IPS-15b (cell line): ENCODE measurements around the gene KCNAB2.
"Not testable (repeated sequence)": the region's sequence is repeated elsewhere in the genome, so short reads cannot be mapped to it uniquely, and the experiment has no call there.

ENCODE experiments used
- H3K27me3 ChIP-seq: one replicate; pipeline ENCODE4 v1.6.1; 2013; ENCODE audit warnings: low read length; ENCODE audit not compliant: control insufficient read depth, insufficient read depth
- H3K36me3 ChIP-seq: one replicate; pipeline ENCODE4 v1.6.1; 2013; ENCODE audit warnings: low read length; ENCODE audit not compliant: control insufficient read depth, insufficient read depth
- H3K4me1 ChIP-seq: one replicate; pipeline ENCODE4 v1.6.1; 2013; ENCODE audit warnings: mild to moderate bottlenecking, low read length; ENCODE audit not compliant: control insufficient read depth, insufficient read depth
- H3K4me3 ChIP-seq: one replicate; pipeline ENCODE4 v1.5.1; 2013; ENCODE audit warnings: low read depth, low read length
- H3K9ac ChIP-seq: one replicate; pipeline ENCODE4 v1.6.1; 2013; ENCODE audit warnings: low read depth, mild to moderate bottlenecking, low read length
- H3K9me3 ChIP-seq: one replicate; pipeline ENCODE4 v1.6.1; 2013; ENCODE audit warnings: mild to moderate bottlenecking, low read length; ENCODE audit not compliant: control insufficient read depth, insufficient read depth

KCNAB2 gene

GRCh38 chr1:6051423-6051822, 5.7 kb downstream of the KCNAB2 start:
- Histone ChIP-seq H3K4me3 (no peak overlapping the region), H3K9ac (no peak overlapping the region), H3K27me3 (no peaks in the 10 kb centered on the region), H3K9me3 (no peaks in the 10 kb centered on the region), H3K4me1 (peaks cover 2% of the 10 kb centered on the region), H3K36me3 (no peaks in the 10 kb centered on the region)

GRCh38 chr1:6052543-6053205, 7.0 kb downstream of the KCNAB2 start:
- H3K9ac ChIP-seq, result no peak overlapping the region
- H3K9me3 ChIP-seq, result no peaks in the 10 kb centered on the region
- H3K36me3 ChIP-seq, result no peaks in the 10 kb centered on the region
- peaks cover 2% of the 10 kb centered on the region for H3K4me1 ChIP-seq
- H3K4me3 ChIP-seq, result peak overlapping the region; percentile 14
- H3K27me3 ChIP-seq, result no peaks in the 10 kb centered on the region

GRCh38 chr1:6053206-6053546, 7.5 kb downstream of the KCNAB2 start:
- Histone ChIP-seq H3K36me3 (no peaks in the 10 kb centered on the region), H3K9ac (no peak overlapping the region), H3K27me3 (no peaks in the 10 kb centered on the region), H3K4me3 (no peak overlapping the region), H3K4me1 (peaks cover 2% of the 10 kb centered on the region), H3K9me3 (no peaks in the 10 kb centered on the region)

- Histone ChIP-seq H3K27me3 (no peaks in the 10 kb centered on the region), H3K4me1 (peaks cover 2% of the 10 kb centered on the region), H3K4me3 (no peak overlapping the region), H3K36me3 (no peaks in the 10 kb centered on the region), H3K9ac (no peak overlapping the region), H3K9me3 (no peaks in the 10 kb centered on the region)
Observed at GRCh38 chr1:6054596-6054995, 8.9 kb downstream of the KCNAB2 start.

- Histone ChIP-seq H3K27me3 (no peaks in the 10 kb centered on the region), H3K4me3 (no peak overlapping the region), H3K9me3 (no peaks in the 10 kb centered on the region), H3K36me3 (no peaks in the 10 kb centered on the region), H3K4me1 (peaks cover 2% of the 10 kb centered on the region), H3K9ac (no peak overlapping the region)
Observed at GRCh38 chr1:6056572-6056948, 10.9 kb downstream of the KCNAB2 start.

GRCh38 chr1:6057170-6057845, 11.6 kb downstream of the KCNAB2 start:
- no peaks in the 10 kb centered on the region for H3K36me3 ChIP-seq
- H3K9ac ChIP-seq, result no peak overlapping the region
- H3K4me3 ChIP-seq, result no peak overlapping the region
- H3K9me3 ChIP-seq, result no peaks in the 10 kb centered on the region
- H3K4me1 ChIP-seq, result peaks cover 2% of the 10 kb centered on the region
- H3K27me3 ChIP-seq, result no peaks in the 10 kb centered on the region

GRCh38 chr1:6059866-6060265, 14.2 kb downstream of the KCNAB2 start:
- no peak overlapping the region for H3K4me3 ChIP-seq
- no peaks in the 10 kb centered on the region for H3K36me3 ChIP-seq
- H3K27me3 ChIP-seq, result no peaks in the 10 kb centered on the region
- no peaks in the 10 kb centered on the region for H3K9me3 ChIP-seq
- H3K4me1 ChIP-seq, result no peaks in the 10 kb centered on the region
- H3K9ac ChIP-seq, result no peak overlapping the region

GRCh38 chr1:6062670-6063069, 17.0 kb downstream of the KCNAB2 start:
- Histone ChIP-seq H3K4me3 (no peak overlapping the region), H3K27me3 (no peaks in the 10 kb centered on the region), H3K9me3 (no peaks in the 10 kb centered on the region), H3K36me3 (no peaks in the 10 kb centered on the region), H3K9ac (no peak overlapping the region), H3K4me1 (no peaks in the 10 kb centered on the region)

- not testable (repeated sequence) for H3K9ac ChIP-seq, H3K27me3 ChIP-seq, H3K4me1 ChIP-seq, H3K4me3 ChIP-seq, H3K36me3 ChIP-seq, H3K9me3 ChIP-seq
Observed at GRCh38 chr1:6063532-6064053, 17.9 kb downstream of the KCNAB2 start.

- no peaks in the 10 kb centered on the region for H3K36me3 ChIP-seq
- no peaks in the 10 kb centered on the region for H3K9me3 ChIP-seq
Observed at GRCh38 chr1:6065093-6065858, 19.6 kb downstream of the KCNAB2 start.

GRCh38 chr1:6066680-6067079, 21.0 kb downstream of the KCNAB2 start:
- H3K9ac ChIP-seq, result no peak overlapping the region
- H3K4me3 ChIP-seq, result no peak overlapping the region
- H3K9me3 ChIP-seq, result no peaks in the 10 kb centered on the region
- H3K4me1 ChIP-seq, result no peaks in the 10 kb centered on the region
- H3K27me3 ChIP-seq, result no peaks in the 10 kb centered on the region
- no peaks in the 10 kb centered on the region for H3K36me3 ChIP-seq

More at GRCh38 chr1:6065093-6065858, 19.6 kb downstream of the KCNAB2 start:
- Histone ChIP-seq H3K4me1 (no peaks in the 10 kb centered on the region), H3K4me3 (no peak overlapping the region), H3K9ac (no peak overlapping the region), H3K27me3 (no peaks in the 10 kb centered on the region)

- Histone ChIP-seq H3K9ac (no peak overlapping the region), H3K4me1 (no peaks in the 10 kb centered on the region), H3K36me3 (no peaks in the 10 kb centered on the region), H3K27me3 (no peaks in the 10 kb centered on the region), H3K9me3 (no peaks in the 10 kb centered on the region), H3K4me3 (no peak overlapping the region)
Observed at GRCh38 chr1:6068073-6068472, 22.4 kb downstream of the KCNAB2 start.
